Suprapubic skin (tissue), 4 donors: ENCODE data around the gene ZNF483. TPM values are rescaled to one million over a fixed set of nuclear protein-coding genes. Genes with fewer than 3 reads are reported as not detected.

Experiments used
- DNase-seq, 2 donors: peaks; one replicate each; pipeline ENCODE4 v3.0.0-alpha.2; 2019; ENCODE audit warnings: low spot score in 2 of 2
- H3K27ac ChIP-seq: fragments of 200-600 bp; sonication (generic); one replicate; pipeline ENCODE4 v1.5.1; 2019
- H3K27me3 ChIP-seq: fragments of 200-600 bp; sonication (generic); one replicate; pipeline ENCODE4 v1.5.1; 2019
- H3K36me3 ChIP-seq: fragments of 200-600 bp; sonication (generic); one replicate; pipeline ENCODE4 v1.5.1; 2019
- H3K4me1 ChIP-seq: fragments of 200-600 bp; sonication (generic); one replicate; pipeline ENCODE4 v1.5.1; 2019
- H3K4me3 ChIP-seq: fragments of 200-600 bp; sonication (generic); one replicate; pipeline ENCODE4 v1.5.1; 2019; ENCODE audit warnings: mild to moderate bottlenecking
- H3K9me3 ChIP-seq: fragments of 200-600 bp; sonication (generic); one replicate; pipeline ENCODE4 v1.5.1; 2019
- CTCF ChIP-seq, 2 donors: fragments of 200-600 bp in 1 of 2; fragments of 450-650 bp in 1 of 2; sonication (generic) in 1 of 2; IDR thresholded peaks; one replicate each; pipeline ENCODE4 v1.5.1; 2016 to 2019; ENCODE audit warnings: antibody characterized with exemption in 2 of 2, mild to moderate bottlenecking in 1 of 2, moderate library complexity in 1 of 2
- EP300 ChIP-seq: sonication (generic); formaldehyde crosslinking; IDR thresholded peaks from one replicate; pipeline ENCODE4 v1.6.1; 2017; ENCODE audit warnings: antibody characterized with exemption
- POLR2A ChIP-seq, 2 donors: fragments of 450-650 bp; IDR thresholded peaks; one replicate each; pipeline ENCODE4 v1.6.1; 2017; ENCODE audit warnings: antibody characterized with exemption in 2 of 2, mild to moderate bottlenecking in 2 of 2, moderate library complexity in 2 of 2
- POLR2AphosphoS5 ChIP-seq, 3 donors: sonication (generic); formaldehyde crosslinking; IDR thresholded peaks; one replicate each; pipeline ENCODE4 v1.6.1; 2017; ENCODE audit warnings: antibody characterized with exemption in 3 of 3
- WGBS: methylation state at CpG from one replicate; pipeline ENCODE4 v1.1.5; 2018; 5-methylcytosine and 5-hydroxymethylcytosine counted together
- total RNA-seq, 4 donors: library from RNA; depleted of rRNA; stranded (reverse); fragments of >200 nt; gene quantifications; one replicate each; pipeline ENCODE4 v1.1.0, GENCODE V29; 2016

ZNF483 gene
- total RNA-seq, 4 donors from 2014 or later = 1.4 to 4.5 (median 2.5) TPM

GRCh38 chr9:111524731-111525055 lies 286 bp upstream of the ZNF483 start:
- no peak overlapping the region for H3K27ac ChIP-seq
- DNase-seq = no peak
- 27% methylated on average over 7 of the region's 7 CpGs for WGBS
- H3K27me3 ChIP-seq = no peaks in the 10 kb centered on the region
- H3K36me3 ChIP-seq = no peaks in the 10 kb centered on the region
- TF ChIP-seq POLR2A (IDR thresholded peaks at IDR 0.05) (no peak), EP300 (no peak), POLR2AphosphoS5 (IDR thresholded peaks at IDR 0.05) (no peak)
- H3K9me3 ChIP-seq = no peaks in the 10 kb centered on the region
- peak overlapping the region; percentile 65 for H3K4me3 ChIP-seq
- peaks cover 14% of the 10 kb centered on the region for H3K4me1 ChIP-seq

- Histone ChIP-seq H3K9me3 (no peaks in the 10 kb centered on the region), H3K36me3 (no peaks in the 10 kb centered on the region), H3K27ac (no peak overlapping the region), H3K27me3 (no peaks in the 10 kb centered on the region), H3K4me3 (no peak overlapping the region), H3K4me1 (peaks cover 14% of the 10 kb centered on the region)
- DNase-seq = no peak
- TF ChIP-seq POLR2A (IDR thresholded peaks at IDR 0.05) (no peak), EP300 (no peak), CTCF (IDR thresholded peaks at IDR 0.05) (no peak), POLR2AphosphoS5 (IDR thresholded peaks at IDR 0.05) (no peak)
- WGBS = 79% methylated on average over 2 of the region's 2 CpGs
These were observed 2.4 kb downstream of the ZNF483 start for GRCh38 chr9:111527347-111527746.

GRCh38 chr9:111529787-111530186 lies 4.8 kb downstream of the ZNF483 start:
- H3K9me3 ChIP-seq = peaks cover 5% of the 10 kb centered on the region
- no peak overlapping the region for H3K4me3 ChIP-seq
- no peaks in the 10 kb centered on the region for H3K27me3 ChIP-seq
- 29% methylated on average over 2 of the region's 2 CpGs for WGBS
- peaks cover 13% of the 10 kb centered on the region for H3K4me1 ChIP-seq
- no peak for DNase-seq
- TF ChIP-seq CTCF (IDR thresholded peaks at IDR 0.05) = no peak
- no peak for TF ChIP-seq EP300
- no peak for TF ChIP-seq POLR2A (IDR thresholded peaks at IDR 0.05)
- TF ChIP-seq POLR2AphosphoS5 (IDR thresholded peaks at IDR 0.05) = no peak
- H3K27ac ChIP-seq = no peak overlapping the region
- H3K36me3 ChIP-seq = peaks cover 18% of the 10 kb centered on the region

GRCh38 chr9:111531716-111532115 lies 6.7 kb downstream of the ZNF483 start:
- Histone ChIP-seq H3K36me3 (peaks cover 27% of the 10 kb centered on the region), H3K4me1 (no peaks in the 10 kb centered on the region), H3K4me3 (no peak overlapping the region), H3K27ac (no peak overlapping the region), H3K27me3 (no peaks in the 10 kb centered on the region), H3K9me3 (peaks cover 5% of the 10 kb centered on the region)
- no peak for TF ChIP-seq POLR2AphosphoS5 (IDR thresholded peaks at IDR 0.05)
- no peak for TF ChIP-seq POLR2A (IDR thresholded peaks at IDR 0.05)
- no peak for TF ChIP-seq CTCF (IDR thresholded peaks at IDR 0.05)
- TF ChIP-seq EP300 = no peak
- no peak for DNase-seq
- WGBS = 97% methylated on average over 4 of the region's 4 CpGs

- Histone ChIP-seq H3K36me3 (peaks cover 40% of the 10 kb centered on the region), H3K27ac (no peak overlapping the region), H3K4me1 (no peaks in the 10 kb centered on the region), H3K4me3 (no peak overlapping the region), H3K27me3 (no peaks in the 10 kb centered on the region), H3K9me3 (peaks cover 14% of the 10 kb centered on the region)
- WGBS = 94% methylated on average over 5 of the region's 5 CpGs
- DNase-seq = no peak
- TF ChIP-seq EP300 = no peak
- TF ChIP-seq CTCF (IDR thresholded peaks at IDR 0.05) = no peak
- TF ChIP-seq POLR2A (IDR thresholded peaks at IDR 0.05) = no peak
These were observed 8.3 kb downstream of the ZNF483 start for GRCh38 chr9:111533099-111533790.
